GM18526 (cell line): Measurements from ENCODE around the gene RHOH.

Source experiments
- POLR2A ChIP-seq: IDR thresholded peaks from 3 replicates; pipeline ENCODE4 v1.6.1; 2011; ENCODE audit not compliant: insufficient read length; ENCODE audit errors: extremely low read depth

RHOH gene

DNA sequence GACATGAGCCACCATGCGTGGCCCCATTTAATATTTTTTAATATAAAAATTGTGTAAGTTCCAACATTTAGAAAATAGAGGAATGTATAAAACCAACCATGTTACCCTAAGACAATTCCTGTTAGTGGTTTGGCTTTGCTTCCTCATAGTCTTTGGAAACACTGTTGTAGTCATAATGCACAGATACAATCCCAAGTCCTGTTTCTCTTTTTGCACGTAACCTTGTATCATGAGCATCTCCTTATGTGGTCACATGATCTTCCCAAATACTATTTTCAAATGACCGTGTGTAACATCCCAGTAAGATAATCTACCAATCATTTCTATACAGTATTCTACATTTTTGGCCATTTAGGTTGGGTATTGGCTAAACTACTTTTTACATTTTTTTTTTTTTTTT, 13.9 kb upstream of the RHOH start:
- no peak for TF ChIP-seq POLR2A

DNA sequence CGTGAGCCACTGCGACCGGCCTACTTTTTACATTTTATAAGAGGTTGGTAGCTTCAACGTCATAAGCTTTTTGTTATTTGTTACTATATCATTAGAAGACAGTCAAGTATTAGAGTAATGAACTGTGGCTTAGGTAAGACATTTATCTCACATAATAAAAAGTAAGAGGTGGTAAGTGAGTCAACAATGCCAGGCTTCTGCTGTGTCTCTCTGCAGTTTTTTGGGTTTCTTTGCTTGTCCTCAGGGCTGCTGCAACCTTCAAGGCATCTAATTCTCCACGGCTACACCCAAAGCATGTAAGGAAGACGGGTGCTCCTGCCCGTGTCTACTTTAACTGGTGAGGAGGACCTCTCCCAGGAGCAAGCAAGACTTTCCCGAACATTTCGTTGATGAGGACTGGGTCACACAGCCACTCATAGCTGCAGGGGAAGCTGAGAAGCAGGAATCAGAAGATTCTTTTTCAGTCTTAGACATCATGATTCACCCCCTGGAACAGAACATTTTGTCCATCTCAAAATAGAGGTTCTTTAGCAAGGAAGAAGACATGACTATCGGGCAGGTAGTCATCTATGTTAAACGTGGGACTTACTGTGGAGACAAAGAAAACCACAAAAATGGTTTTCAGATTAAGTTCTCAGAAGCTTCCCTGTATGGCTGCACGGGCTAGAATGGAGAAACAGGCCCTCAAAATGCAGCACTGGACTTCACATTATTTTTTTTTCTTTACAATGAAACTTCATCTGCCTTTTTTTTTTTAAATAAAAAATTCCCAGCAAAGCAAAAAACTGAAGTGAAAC, 13.0 kb upstream of the RHOH start:
- no peak for TF ChIP-seq POLR2A

DNA sequence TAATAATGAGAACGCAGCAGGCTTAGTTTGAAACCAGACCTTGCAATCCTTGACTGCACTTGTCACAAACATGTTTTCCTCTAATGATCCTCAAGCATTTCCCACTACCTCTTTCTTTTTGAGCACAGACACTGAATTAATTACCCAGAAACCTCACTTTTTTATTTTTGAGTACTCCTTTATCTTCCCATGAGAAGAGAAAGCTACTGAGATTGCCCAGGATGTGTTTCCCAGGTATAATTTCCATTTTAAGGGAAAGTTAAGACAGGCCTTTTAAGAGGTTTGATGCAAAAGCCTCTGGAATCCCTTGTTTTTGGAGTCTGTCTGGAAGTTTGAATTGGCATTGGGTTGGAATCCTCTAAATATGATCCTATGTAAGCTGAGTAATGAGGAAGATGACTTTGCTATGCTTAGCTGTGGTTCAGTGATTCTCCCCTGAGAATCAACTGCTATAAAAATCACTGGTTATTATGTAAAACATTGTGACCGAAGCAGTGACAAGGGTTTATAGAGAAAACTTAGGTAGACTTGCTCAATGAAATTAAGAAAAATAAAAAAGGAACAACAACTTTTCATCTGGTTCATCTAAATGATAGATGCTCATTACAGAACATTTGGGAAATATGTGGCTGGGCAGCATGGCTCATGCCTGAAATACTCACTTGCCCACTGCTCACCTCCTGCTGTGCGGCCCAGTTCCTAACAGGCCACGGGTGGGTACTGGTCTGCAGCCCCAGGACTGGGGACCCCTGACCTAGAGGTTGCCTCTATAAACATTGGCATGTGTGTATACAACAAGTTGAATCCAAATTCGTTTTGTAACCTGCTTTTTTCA, 10.8 kb upstream of the RHOH start:
- TF ChIP-seq POLR2A = no peak

DNA sequence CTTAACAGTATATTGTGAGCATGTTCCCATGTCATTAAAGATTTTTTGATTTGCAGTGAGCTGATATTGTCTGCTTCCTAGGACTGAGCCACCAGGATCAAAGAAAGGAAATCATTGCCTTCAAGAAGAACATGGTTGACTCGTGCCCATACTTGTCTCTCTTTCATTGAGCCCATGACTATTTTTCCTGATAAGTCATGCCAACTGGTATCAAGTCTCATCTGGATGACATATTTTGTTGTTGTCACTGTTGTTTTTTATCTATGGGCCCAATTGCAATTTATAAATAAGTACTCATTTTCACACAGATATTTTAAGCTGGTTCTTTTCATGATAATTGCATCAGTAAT, 10.2 kb upstream of the RHOH start:
- no peak for TF ChIP-seq POLR2A

DNA sequence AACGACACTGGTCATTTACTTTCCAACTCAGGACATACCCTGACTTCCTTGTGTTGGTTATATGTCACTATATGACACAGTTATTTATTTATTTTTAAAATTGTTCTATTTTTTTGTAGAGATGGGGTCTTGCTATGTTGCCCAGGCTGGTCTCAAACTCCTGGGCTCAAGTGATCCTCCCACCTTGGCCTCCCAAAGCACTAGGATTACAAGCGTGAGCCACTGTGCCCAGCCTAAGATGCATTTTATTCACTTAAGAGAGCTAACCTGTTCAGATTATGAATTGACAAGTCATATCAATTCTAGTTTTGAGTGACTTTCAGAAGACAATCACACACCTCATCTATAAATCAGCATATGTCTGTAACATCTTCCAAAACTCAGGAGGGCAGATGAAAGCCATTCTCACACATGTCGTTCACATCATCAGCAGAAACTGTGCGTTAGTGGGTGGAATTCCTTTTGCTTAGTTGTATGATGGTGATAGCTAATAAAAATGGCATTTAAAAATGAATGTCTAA, 9.4 kb upstream of the RHOH start:
- no peak for TF ChIP-seq POLR2A

DNA sequence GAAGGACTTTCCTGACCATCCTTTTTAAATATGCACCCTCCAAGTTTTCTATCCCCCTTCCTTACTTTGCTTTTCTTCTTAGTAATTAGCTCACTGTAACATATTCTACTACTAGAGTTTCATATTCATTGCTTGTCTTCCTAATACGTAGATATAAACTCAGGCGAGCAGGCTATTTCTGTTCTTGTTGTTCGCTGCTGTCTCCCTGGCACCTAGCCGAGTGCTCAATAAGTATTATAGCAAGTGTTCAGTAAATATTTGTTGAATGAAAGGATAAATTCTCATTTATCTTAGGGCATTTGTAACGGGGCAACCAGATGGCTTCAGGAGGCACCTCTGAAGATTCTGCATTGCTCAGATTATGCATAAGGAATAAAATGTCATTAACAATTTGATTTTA, 6.8 kb upstream of the RHOH start:
- no peak for TF ChIP-seq POLR2A

DNA sequence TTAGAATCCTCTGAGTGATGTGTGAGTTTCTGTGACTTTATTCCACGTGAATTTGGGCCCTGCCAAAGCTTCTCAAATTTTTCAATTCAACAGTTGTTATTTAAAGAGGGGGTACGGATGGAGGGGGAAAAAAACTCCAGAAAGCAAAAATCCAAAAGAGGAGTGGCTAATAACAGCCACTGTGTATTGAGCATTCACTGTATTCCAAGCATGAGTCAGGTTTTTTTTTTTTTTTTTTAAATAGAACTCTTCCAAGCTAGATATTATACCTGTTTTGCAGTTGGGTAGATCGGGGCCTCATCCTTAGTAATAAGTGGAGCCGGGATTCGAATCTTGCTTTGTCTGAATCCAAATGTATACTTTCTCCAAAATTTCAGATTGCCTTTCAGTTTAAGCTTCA, 6.4 kb upstream of the RHOH start:
- no peak for TF ChIP-seq POLR2A

DNA sequence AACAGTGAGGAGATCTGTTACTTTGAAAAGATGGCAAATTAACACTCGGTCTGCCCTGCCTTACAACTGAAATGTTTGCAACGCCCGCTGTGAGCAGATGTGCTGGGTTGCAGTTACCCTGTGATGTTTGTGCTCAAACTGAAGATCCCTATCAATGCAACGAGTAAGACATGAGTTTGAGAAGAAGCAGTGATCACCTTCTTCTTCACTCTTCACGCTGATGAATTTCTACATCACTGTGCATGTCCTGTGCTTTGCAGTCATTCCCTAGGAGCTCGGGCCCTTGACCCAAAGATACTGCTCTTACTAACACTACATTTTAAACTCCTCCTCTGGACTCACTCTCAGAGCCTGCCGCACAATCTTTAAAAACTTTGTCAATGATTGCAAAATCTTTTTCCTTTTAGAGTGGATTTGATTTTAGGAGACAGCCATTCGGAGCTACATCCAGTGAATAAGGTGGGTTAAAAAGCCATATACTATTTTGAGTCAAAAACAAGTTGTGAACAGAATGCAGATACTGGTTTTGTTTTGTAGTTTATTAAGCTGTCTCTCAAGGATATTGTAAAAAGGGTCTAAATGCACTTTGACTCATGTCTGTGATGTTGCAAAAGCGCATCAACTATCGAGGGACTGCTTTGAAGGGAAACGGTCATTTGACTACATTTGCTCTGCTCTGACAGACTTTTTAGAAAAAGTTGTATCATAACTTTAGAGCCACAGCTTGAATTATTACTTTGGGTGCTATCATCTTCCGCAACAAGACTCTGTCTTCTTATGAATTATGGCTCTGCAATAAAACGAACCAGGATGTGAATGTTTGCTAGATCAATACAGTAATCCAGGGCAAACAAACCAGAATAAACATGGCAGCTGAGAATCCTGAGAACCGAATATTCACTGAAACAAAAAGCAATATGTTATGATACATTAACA, 5.7 kb upstream of the RHOH start:
- TF ChIP-seq POLR2A = no peak

DNA sequence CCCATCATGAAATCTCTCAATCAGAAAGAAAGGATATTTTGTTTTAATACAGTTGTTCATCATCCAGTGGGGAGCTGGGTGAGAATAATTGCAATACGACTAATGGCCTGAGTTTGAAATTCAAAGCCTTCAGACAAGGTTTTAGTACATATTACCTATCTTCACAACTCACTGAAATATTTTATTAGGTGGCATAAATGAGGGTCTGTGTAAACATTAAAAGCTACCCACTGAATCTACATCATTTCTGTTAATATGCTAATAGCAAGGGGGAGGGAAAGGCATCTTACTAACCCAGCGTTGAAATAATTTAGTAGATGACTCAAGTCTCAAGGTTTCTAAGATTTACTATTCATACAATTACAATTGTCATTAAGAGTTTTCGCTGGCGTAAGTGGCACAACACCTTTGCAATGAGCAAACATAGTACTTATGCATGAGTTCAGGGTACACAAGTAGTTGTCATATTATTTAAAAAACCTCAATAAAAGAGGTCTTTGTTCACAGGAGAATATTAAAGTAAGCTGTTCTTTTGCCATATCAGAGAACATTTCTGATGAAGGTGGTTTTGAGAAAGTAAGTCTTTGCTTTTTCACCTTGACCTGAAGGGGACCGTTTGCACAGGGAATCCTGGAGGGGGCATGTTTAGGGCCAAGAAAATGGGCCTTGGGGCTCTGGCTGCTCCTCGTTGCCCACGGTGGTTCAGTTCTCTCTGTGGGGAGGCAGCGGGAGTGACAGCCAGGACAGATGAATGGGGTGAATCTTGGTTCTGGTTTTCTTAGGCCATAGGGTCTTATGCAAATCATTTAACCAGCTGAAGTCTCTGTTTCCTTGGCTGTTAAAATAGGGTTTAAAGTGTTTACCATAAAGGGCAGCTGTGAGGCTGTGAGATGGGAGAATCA, 4.5 kb upstream of the RHOH start:
- peak; percentile 83 for TF ChIP-seq POLR2A

DNA sequence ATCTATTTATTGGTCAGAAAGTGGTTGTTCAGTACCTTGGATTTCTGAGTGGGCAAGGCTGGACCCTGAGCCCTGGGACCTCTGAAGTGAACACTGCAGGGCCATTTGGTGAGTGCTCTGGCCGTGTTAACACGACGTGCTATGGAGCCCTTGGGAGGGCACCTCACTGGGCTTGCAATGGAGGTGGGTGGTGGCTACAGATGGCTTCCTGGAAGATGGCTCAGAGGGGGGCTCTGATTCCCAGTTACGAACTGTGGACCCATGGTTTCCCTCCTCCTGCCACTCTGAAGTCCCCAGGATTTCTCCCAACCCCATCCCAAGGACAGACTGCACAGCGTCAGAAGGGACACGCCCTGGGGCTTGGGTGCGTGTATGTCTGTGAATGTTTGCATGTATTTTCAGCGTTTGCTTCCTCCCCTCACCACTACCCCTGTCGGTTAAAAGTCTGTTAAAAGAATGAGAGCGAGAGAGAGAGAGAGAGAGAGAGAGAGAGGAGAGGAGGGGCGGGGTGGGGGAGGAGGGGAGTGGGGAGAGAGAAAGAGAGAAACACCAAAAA, 3.7 kb upstream of the RHOH start:
- peak; percentile 46 for TF ChIP-seq POLR2A

DNA sequence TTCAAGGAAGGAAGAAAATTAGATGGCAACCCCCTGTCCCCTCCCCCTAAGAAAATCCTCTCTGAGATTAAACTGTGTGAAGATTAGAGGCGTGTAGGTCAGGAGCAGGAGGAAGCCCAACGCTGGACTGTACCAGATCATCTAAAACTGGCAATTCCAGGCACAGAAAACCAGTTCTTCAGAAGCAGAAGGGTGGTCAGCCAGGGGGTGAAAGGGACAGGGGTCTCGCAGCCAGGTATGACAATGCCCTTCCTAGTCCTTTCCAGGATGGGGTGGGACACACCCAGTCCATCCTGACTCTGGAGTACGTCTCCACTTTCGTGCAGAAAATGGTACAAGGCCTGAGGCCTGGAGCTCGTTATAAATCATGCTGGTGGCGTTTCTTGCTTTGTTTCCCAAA, 3.3 kb upstream of the RHOH start:
- TF ChIP-seq POLR2A = no peak

DNA sequence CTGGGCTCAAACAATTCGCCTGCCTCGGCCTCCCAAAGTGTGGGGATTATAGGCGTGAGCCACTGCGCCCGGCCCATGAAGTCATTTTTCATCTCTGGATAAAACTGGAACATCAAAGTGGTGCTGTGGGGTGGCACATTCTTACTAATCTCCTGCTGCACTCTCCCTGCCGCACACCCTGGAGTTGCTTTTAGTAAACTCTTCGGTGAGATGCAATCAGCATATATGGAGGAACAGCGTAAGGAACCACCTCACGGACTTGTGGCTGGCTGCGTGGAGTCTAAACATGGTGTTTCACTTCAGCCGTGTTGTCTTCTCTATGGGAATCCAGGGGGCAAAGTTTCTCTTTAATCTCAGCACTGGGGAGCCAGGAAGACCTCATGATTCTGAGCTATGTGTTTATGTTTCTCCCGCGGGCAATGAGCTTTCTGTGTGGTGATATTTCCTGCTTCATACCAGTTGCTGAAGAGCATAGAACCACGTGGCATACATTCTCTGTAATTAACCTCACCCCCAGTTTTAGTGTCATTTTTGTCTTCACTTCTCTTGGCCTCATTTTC, 2.1 kb upstream of the RHOH start:
- TF ChIP-seq POLR2A = peak; percentile 29
